AG08395 (cell line): ENCODE measurements around the gene RHBDL2.
"Not testable (repeated sequence)": the region's sequence is repeated elsewhere in the genome, so short reads cannot be mapped to it uniquely, and the experiment has no call there.

Source experiments
- DNase-seq: peaks from one replicate; pipeline ENCODE4 v3.0.0; 2012; ENCODE audit warnings: mixed read lengths, low spot score

The RHBDL2 gene

GRCh38 chr1:38875811-38876210, 65.8 kb downstream of the RHBDL2 start:
- DNase-seq: no peak

DNA sequence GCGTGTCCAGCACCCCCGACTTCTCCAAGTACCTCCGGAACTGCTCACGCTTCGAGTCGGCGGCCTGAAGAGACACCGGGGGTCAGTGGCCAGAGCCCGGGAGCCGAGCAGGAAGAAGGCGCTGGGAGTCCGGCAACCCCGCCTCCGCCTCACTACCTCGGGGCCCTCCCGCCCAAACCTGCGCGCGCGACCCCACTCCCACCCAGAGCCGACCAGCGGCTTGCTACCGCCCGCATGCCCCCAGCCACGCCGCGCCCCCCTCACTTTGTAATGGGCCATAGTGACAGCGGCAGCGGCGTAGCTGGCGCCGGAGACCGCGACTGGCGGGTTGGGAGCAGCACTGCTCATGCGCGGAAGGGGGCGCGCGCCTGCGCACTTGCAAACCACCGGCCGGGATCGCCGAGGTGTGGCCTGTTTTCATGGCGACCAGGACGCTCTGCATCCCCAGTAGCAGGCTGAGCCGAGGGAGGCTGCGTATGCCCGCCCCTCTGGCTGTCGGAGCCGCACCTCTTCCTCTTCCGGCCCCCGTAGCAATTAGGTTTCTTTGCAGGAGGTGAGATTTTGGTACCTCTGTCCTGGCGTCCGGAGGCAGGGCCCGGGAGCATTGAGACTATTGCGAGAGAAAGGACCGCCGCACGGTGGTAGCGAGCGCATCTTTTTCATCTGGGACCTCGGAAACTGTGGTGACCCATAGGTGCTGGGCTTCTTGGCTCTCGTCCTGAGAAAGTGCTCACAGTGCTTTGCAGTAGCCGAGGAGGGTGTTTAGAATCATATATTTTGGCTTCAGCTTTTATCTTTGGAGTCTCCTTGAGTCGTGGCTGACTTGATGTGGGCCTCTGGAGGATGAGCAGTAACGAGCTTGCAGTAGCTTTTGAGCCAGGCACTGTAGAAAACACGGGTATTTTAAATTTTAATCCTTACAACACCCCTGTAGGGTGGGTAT, 68.3 kb downstream of the RHBDL2 start, which contains the start of gene MYCBP:
MYCBP (minus strand) TSS at position 322 of the 943 bp plus-strand sequence; CDS start at position 279, 43 bp downstream.
- DNase-seq: peak; percentile 100

- peak; percentile 17 for DNase-seq
Measured at GRCh38 chr1:38872401-38873026, 69.1 kb downstream of the RHBDL2 start.

GRCh38 chr1:38870996-38871395, 70.6 kb downstream of the RHBDL2 start:
- no peak for DNase-seq

GRCh38 chr1:38867208-38867607, 74.4 kb downstream of the RHBDL2 start:
- no peak for DNase-seq

- no peak for DNase-seq
Measured at GRCh38 chr1:38865112-38865715, 76.4 kb downstream of the RHBDL2 start.

DNA sequence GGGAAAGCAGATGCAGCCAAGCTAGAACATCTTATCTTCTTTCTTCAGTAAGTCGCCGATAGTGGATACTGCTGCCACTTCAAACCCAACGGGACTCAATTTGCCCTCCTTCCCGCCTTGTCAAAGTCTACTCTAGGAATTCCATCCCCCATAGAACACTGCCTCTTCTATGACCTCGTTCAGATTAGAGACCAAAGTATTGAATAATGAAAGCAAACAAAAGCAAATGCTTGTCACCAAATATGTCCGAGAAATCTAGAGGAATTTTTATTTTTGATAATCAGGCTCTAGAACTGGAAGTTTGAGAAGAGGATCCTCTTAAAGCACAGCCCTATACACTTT, 81.2 kb downstream of the RHBDL2 start:
- DNase-seq: peak; percentile 4

DNA sequence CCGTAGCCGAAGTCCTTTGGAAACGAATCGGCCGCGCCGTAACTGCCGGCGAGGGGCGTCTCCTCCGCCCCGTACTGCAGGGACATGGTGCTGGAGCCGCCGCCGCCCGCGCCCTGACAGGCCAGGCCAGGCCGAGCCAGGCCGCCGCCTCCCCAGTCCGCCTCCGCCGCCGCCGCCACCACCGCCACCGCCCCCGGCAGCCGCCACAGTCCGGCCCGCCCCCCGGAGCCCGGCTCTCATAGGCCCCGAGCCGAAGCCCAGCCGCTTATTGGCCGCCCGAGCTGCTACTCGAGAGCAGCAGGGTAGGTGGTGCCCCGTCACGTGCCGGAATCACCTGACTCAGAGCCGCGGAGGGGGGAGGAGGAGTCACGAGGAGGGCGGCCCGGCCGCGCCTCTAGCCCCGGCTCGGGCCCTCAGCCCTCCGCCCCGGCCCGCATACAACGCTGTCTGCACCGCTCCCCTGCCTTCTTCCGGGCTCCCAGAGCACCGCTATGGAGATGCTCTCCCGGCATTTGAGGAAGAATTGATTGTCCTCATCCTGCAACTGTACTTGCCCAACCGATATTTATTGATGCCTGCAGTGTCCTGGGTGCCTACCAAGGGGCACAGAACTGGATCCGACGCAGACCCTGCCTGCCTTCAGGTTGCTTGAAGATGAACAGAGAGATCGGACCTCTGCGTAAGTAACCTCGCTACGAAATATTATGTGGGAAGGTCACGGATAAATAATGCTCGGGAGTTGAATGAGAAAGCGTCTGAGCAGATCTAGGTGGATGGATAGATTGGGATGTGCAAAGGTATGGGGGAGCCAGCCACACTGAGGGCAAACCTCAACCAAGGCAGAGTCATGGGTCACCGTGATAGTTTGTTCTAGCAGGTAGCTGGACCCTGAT, 81.8 kb downstream of the RHBDL2 start, which contains the start of gene RRAGC:
RRAGC (minus strand) TSS at position 212 of the 893 bp plus-strand sequence; CDS start at position 86, 126 bp downstream.
- peak; percentile 100 for DNase-seq

DNA sequence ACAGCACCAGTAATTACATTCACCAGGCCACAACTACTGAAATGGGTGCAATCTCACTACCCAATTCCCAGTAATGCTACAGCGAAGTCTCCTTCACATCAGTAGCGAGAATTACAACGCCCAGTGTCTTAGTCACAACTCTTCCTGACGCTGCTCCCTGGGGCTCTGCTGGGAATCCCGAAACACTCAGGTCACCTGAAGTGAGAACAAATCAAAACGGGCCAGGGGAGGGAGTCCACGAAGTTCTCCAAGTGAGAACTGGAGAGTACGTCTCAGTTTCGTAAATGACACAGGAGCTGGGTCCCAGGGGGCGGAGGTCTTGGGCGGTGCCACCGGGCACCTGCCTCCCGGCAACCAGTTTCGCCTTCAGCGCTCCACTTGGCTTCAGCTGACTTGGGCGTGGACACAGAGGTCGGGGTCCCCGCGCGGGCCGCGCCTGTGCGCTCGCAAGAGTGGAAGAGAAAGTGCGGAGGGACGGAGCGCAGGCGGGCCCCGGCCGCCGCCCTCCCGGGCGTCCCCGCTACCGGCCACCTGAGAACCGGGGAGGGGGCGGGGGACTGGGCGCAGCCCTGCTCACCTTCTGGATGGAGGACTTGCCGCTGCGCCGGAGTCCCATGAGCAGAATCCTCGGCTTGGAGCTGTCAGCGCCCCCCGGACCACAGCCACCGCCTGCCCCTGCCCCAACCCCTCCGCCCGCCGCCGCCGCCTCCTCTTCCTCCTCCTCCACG, 82.6 kb downstream of the RHBDL2 start:
- peak; percentile 57 for DNase-seq

DNA sequence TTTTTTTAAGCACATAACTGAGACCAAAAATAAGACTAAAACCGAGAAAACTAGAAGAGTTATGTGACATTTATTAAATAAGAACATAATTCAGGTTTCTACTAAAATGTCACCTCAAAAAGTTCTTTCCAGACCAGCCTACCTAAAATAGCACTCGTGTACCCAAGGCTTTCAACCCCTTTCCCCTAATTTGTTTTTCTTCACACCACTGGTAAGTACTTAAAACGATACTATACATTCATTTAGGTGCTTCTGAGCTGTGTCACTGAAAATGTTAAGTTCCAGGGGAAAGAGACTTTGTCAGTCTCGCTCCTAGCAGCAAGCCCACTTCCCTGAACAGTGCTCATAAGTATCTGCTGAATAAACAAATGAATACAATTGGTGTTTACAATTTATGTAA, 88.8 kb downstream of the RHBDL2 start:
- no peak for DNase-seq

- DNase-seq: no peak
Measured at GRCh38 chr1:38848071-38848470, 93.6 kb downstream of the RHBDL2 start.

DNA sequence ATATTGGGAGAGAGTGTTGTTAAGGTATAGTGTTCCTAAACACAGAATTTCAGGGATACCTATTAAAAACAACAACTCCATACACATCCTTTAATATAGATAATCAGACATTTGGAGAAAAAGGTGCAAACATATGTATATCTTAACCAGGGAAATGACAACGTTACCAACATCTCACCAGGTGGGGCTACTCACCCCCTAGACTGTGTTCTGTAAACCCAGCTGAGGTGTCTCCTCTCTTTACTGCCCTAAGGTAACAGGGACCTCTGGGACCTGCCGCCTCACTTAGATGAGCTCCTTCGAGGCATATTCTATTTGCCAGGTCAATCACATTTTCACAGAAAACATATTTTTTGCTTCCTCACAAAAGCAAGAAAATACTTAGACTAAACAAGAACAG, 95.4 kb downstream of the RHBDL2 start:
- DNase-seq: no peak

GRCh38 chr1:38845088-38845487, 96.5 kb downstream of the RHBDL2 start:
- DNase-seq: not testable (repeated sequence)

- no peak for DNase-seq
Measured at GRCh38 chr1:38840281-38840680, 101.3 kb downstream of the RHBDL2 start.

GRCh38 chr1:38839363-38839762, 102.3 kb downstream of the RHBDL2 start:
- no peak for DNase-seq

DNA sequence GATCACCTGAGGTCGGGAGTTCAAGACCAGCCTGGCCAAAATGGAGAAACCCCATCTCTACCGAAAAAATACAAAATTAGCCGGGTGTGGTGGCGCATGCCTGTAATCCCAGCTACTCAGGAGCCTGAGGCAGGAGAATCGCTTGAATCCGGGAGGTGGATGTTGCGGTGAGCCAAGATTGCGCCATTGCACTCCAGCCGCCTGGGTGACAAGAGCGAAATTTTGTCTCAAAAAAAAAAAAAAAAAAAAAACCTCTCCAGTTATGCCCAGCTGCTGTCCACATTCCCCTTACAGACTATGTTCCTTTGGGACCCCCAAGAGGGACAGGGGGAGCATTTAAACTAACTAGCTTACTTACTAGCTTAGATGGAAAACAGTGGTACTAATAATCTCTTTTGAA, 105.3 kb downstream of the RHBDL2 start:
- not testable (repeated sequence) for DNase-seq
